ENCODE data around the gene LCAT.

DNA sequence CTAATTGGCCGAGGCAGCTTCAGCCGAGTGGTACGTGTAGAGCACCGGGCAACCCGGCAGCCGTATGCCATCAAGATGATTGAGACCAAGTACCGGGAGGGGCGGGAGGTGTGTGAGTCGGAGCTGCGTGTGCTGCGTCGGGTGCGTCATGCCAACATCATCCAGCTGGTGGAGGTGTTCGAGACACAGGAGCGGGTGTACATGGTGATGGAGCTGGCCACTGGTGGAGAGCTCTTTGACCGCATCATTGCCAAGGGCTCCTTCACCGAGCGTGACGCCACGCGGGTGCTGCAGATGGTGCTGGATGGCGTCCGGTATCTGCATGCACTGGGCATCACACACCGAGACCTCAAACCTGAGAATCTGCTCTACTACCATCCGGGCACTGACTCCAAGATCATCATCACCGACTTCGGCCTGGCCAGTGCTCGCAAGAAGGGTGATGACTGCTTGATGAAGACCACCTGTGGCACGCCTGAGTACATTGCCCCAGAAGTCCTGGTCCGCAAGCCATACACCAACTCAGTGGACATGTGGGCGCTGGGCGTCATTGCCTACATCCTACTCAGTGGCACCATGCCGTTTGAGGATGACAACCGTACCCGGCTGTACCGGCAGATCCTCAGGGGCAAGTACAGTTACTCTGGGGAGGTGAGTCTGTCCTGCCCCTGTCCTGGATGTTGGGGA, 34.7 kb downstream of the LCAT start:
- TF ChIP-seq CTCF (IDR thresholded peaks at IDR 0.05), result no peak
- TF ChIP-seq POLR2A (IDR thresholded peaks at IDR 0.05), result no peak

Measured in right lobe of liver (tissue), 4 donors.